Stimulated activated memory B cell treated with anti-CD40 and anti-IgM and Interleukin-4, amounts not matched to agents 10 μg/mL and 1 μg/mL and 100 μg/mL, for 72 hours (primary cell): ENCODE results near the gene PTPRN2.

ENCODE experiments used
- ATAC-seq: fragments of 150-1000 bp; cut with Tn5 transposase; 2 replicates; pipeline ENCODE4 v1.10.0; 2021
- H3K27ac Mint-ChIP-seq: one replicate; pipeline ENCODE4 v1.8.0; 2022; ENCODE audit warnings: mild to moderate bottlenecking, mixed read lengths
- H3K27me3 Mint-ChIP-seq: one replicate; pipeline ENCODE4 v1.8.0; 2022; ENCODE audit warnings: mixed read lengths
- H3K36me3 Mint-ChIP-seq: one replicate; pipeline ENCODE4 v1.8.0; 2022; ENCODE audit warnings: mixed read lengths
- H3K4me1 Mint-ChIP-seq: one replicate; pipeline ENCODE4 v1.8.0; 2022; ENCODE audit warnings: mixed read lengths
- H3K4me3 Mint-ChIP-seq: one replicate; pipeline ENCODE4 v1.8.0; 2022; ENCODE audit warnings: mild to moderate bottlenecking, moderate library complexity, mixed read lengths
- H3K9me3 Mint-ChIP-seq: one replicate; pipeline ENCODE4 v1.8.0; 2022; ENCODE audit warnings: mixed read lengths

The PTPRN2 gene

DNA sequence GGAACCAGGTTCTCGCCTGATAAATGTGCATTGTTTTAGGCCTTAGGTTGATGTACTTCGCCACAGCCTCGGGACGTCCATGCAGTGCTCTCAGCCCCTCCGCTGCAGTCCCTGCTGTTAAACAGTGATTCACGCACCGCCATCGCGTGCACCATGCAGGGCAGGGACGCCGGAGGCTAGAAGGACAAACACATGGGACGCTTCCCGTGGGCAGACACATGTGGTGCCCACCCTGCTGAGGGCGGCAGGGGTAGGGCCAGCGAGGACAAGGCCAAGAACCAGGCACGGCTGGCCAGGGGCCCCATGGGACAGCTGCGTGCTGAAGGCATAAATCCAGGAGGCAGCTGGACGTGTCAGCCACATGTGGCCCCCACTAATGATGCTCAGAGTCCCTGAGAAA lies 394.7 kb downstream of the PTPRN2 start:
- H3K27me3 Mint-ChIP-seq: no peaks in the 10 kb centered on the region
- no peak for ATAC-seq
- H3K36me3 Mint-ChIP-seq: no peaks in the 10 kb centered on the region
- H3K9me3 Mint-ChIP-seq: peaks cover 26% of the 10 kb centered on the region
- no peaks in the 10 kb centered on the region for H3K4me1 Mint-ChIP-seq
- H3K4me3 Mint-ChIP-seq: no peak overlapping the region
- no peak overlapping the region for H3K27ac Mint-ChIP-seq

DNA sequence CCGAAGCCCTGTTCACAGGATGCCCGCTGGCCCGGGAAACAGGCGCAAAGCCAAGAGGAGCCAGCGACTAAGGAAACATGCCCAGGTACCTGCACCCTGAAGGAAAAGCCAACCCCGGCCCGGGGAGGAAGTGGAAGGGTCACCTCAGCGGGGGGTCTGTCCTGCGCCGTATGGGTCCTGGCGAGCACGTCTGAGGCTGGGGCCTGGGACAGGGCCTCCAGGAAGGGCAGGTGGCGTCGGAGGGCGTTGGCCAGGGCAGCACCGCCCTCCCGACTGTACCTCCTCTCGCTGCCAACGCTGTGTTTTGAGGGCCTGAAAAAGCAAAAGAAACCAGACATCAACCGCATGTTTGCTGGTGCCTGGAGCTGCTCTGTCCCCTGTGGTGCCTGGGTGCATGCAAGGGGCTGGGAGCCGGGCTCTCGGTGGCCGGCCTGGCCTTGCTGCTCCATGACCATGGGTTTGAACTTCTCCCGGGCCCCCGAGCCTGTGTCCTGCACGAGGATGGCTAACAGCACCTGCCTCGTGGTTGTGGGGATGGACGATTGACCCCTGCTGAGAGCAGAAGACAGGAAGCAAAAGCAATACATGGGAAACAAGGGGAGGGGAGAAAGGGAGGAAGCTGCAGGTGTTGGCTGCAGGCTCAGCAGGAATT lies 395.3 kb downstream of the PTPRN2 start:
- H3K4me3 Mint-ChIP-seq: no peak overlapping the region
- H3K36me3 Mint-ChIP-seq: no peaks in the 10 kb centered on the region
- no peak for ATAC-seq
- H3K27me3 Mint-ChIP-seq: no peaks in the 10 kb centered on the region
- peaks cover 26% of the 10 kb centered on the region for H3K9me3 Mint-ChIP-seq
- no peaks in the 10 kb centered on the region for H3K4me1 Mint-ChIP-seq
- no peak overlapping the region for H3K27ac Mint-ChIP-seq

DNA sequence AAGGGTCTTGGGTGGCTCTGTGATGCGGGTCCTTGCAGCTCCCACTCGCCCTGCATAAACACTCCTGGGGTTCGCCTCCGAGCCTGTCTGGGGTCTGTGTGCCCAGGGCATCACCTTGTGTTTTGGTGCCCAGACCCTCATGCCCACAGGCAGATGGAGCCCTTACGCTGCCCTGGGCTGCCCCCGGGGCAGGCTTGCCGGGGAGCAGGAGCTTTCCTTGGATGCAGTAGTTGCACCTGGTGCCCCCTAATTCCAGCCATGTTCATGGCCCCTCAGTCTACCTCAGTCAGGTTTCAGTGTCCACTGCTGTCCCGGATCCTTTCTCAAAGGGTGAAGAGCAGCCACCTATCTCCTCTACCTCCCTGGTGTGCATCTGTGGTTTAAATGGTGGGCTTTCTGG lies 396.0 kb downstream of the PTPRN2 start:
- no peaks in the 10 kb centered on the region for H3K36me3 Mint-ChIP-seq
- H3K9me3 Mint-ChIP-seq: peaks cover 25% of the 10 kb centered on the region
- ATAC-seq: no peak
- no peak overlapping the region for H3K4me3 Mint-ChIP-seq
- no peaks in the 10 kb centered on the region for H3K27me3 Mint-ChIP-seq
- no peak overlapping the region for H3K27ac Mint-ChIP-seq
- no peaks in the 10 kb centered on the region for H3K4me1 Mint-ChIP-seq

GRCh38 chr7:158190756-158191155 lies 396.9 kb downstream of the PTPRN2 start:
- no peaks in the 10 kb centered on the region for H3K36me3 Mint-ChIP-seq
- no peaks in the 10 kb centered on the region for H3K27me3 Mint-ChIP-seq
- H3K4me1 Mint-ChIP-seq: no peaks in the 10 kb centered on the region
- no peak overlapping the region for H3K27ac Mint-ChIP-seq
- ATAC-seq: no peak
- peaks cover 17% of the 10 kb centered on the region for H3K9me3 Mint-ChIP-seq
- H3K4me3 Mint-ChIP-seq: no peak overlapping the region

- H3K4me3 Mint-ChIP-seq: no peak overlapping the region
- no peaks in the 10 kb centered on the region for H3K4me1 Mint-ChIP-seq
- no peaks in the 10 kb centered on the region for H3K27me3 Mint-ChIP-seq
- H3K9me3 Mint-ChIP-seq: peaks cover 3% of the 10 kb centered on the region
- H3K27ac Mint-ChIP-seq: no peak overlapping the region
- ATAC-seq: no peak
- no peaks in the 10 kb centered on the region for H3K36me3 Mint-ChIP-seq
These were observed 398.9 kb downstream of the PTPRN2 start for GRCh38 chr7:158188676-158189075.

DNA sequence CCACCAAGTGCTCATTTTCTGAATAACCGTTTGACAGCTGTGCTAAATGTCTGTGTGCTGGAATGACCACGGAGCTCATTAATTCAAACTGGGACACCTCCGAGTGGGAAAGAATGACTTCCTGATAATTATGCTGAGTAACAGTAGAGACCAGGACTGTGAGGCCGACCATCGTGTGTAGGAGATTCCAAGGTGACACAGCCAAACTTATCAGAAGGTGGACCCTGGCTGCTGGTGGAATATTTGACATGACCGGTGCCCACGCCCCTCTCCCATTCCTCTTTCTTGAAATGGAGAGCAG lies 400.0 kb downstream of the PTPRN2 start:
- no peaks in the 10 kb centered on the region for H3K27me3 Mint-ChIP-seq
- no peak overlapping the region for H3K4me3 Mint-ChIP-seq
- no peak overlapping the region for H3K27ac Mint-ChIP-seq
- no peaks in the 10 kb centered on the region for H3K4me1 Mint-ChIP-seq
- peaks cover 8% of the 10 kb centered on the region for H3K9me3 Mint-ChIP-seq
- H3K36me3 Mint-ChIP-seq: no peaks in the 10 kb centered on the region
- no peak for ATAC-seq

- H3K27ac Mint-ChIP-seq: no peak overlapping the region
- H3K4me3 Mint-ChIP-seq: no peak overlapping the region
- peaks cover 12% of the 10 kb centered on the region for H3K9me3 Mint-ChIP-seq
- ATAC-seq: no peak
- H3K4me1 Mint-ChIP-seq: no peaks in the 10 kb centered on the region
- H3K27me3 Mint-ChIP-seq: no peaks in the 10 kb centered on the region
- H3K36me3 Mint-ChIP-seq: no peaks in the 10 kb centered on the region
These were observed 400.5 kb downstream of the PTPRN2 start for GRCh38 chr7:158186864-158187693.

DNA sequence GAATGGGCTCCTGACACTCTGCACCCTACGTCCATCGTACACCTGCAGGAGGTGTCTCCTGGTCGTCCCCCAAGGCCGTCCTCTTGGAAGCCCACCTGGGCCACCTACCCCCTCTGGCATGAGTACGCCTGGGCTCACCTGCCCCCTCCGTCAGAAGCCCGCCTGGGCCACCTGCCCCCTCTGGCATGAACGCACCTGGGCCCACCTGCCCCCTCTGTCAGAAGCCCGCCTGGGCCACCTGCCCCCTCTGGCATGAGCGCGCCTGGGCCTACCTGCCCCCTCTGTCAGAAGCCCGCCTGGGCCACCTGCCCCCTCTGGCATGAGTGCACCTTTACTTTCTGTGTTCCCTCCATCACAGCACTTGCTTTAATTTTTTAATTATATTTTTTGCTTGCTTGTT lies 401.2 kb downstream of the PTPRN2 start:
- H3K9me3 Mint-ChIP-seq: peaks cover 14% of the 10 kb centered on the region
- H3K27me3 Mint-ChIP-seq: no peaks in the 10 kb centered on the region
- H3K36me3 Mint-ChIP-seq: no peaks in the 10 kb centered on the region
- no peak overlapping the region for H3K27ac Mint-ChIP-seq
- no peaks in the 10 kb centered on the region for H3K4me1 Mint-ChIP-seq
- no peak overlapping the region for H3K4me3 Mint-ChIP-seq
- ATAC-seq: no peak

DNA sequence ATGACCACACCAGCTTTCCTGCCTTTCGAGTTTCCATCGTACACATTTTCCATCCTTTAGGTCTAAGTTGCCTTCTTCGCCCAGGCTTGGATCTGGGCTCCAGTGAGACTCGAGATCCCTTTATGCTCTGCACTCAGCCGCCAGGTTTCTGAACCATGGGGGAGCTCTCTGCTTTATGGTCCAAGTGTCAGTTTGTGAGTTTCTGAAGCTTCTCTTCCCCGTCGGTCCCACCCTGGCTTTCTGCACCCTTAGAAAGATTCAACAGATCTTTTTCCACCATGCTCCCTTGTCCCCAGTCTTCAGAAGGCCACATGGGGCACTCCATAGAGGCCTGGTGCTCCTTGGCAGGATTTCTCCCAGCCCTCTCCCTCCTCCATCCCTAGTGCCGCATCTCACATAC lies 402.0 kb downstream of the PTPRN2 start:
- H3K4me3 Mint-ChIP-seq: no peak overlapping the region
- H3K4me1 Mint-ChIP-seq: no peaks in the 10 kb centered on the region
- ATAC-seq: no peak
- H3K36me3 Mint-ChIP-seq: no peaks in the 10 kb centered on the region
- H3K27me3 Mint-ChIP-seq: no peaks in the 10 kb centered on the region
- H3K27ac Mint-ChIP-seq: no peak overlapping the region
- peaks cover 14% of the 10 kb centered on the region for H3K9me3 Mint-ChIP-seq

- peaks cover 10% of the 10 kb centered on the region for H3K9me3 Mint-ChIP-seq
These were observed 404.2 kb downstream of the PTPRN2 start for GRCh38 chr7:158183431-158183830.

DNA sequence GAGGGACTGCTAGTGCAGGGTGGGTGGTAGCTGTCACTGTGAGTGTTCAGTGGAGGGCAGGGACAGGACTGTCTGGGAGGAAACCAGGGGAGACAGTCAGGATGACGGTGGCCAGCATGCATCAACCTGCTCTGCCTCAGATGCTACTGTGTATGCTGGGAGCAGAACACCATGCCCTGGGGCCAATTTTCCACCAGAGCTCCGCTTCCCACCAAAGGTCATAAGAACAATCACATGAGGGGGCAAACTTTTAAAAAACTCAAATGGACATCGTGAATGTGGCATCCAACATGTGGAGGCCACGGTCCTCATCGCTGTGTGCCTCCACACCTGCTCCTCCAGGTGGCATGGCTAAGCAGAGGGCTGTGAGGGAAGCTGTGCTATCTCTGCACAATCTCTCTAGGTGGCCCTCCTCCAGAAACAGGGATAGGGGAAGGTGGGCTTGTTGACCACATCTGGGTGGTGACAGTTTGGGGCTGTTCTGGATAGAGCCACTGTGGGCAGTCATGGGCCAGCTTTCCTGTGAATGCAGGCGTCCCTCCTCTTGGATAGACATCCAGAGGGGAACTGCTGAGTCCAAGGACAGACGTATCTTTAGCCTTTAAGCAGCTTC lies 411.0 kb downstream of the PTPRN2 start:
- Mint-ChIP-seq H3K4me1 (no peaks in the 10 kb centered on the region), H3K27ac (no peak overlapping the region), H3K36me3 (no peaks in the 10 kb centered on the region), H3K9me3 (peaks cover 18% of the 10 kb centered on the region), H3K4me3 (no peak overlapping the region), H3K27me3 (no peaks in the 10 kb centered on the region)
- ATAC-seq: no peak

More at GRCh38 chr7:158183431-158183830, 404.2 kb downstream of the PTPRN2 start:
- no peaks in the 10 kb centered on the region for H3K36me3 Mint-ChIP-seq
- no peaks in the 10 kb centered on the region for H3K27me3 Mint-ChIP-seq
- no peak overlapping the region for H3K4me3 Mint-ChIP-seq
- no peak overlapping the region for H3K27ac Mint-ChIP-seq
- no peak for ATAC-seq
- H3K4me1 Mint-ChIP-seq: no peaks in the 10 kb centered on the region

DNA sequence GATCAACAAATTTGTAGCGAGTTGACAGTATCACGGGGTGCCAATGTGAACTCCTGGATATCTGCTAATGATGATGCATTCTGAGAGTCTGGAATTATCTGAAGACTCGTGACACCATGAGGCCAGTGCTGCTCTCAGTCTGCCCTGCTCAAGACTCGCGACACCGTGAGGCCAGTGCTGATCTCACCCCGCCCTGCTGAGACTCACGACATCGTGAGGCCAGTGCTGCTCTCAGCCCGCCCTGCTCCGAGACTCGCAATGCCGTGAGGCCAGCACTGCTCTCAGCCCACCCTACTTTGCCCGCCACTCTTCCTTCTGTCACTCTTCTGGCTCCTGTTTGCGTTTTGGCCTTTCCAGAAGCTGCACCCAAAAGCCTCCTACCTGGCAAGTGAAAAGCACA lies 411.8 kb downstream of the PTPRN2 start:
- Mint-ChIP-seq H3K9me3 (peaks cover 18% of the 10 kb centered on the region), H3K4me3 (no peak overlapping the region), H3K36me3 (no peaks in the 10 kb centered on the region), H3K27ac (no peak overlapping the region), H3K4me1 (no peaks in the 10 kb centered on the region), H3K27me3 (no peaks in the 10 kb centered on the region)
- ATAC-seq: no peak

DNA sequence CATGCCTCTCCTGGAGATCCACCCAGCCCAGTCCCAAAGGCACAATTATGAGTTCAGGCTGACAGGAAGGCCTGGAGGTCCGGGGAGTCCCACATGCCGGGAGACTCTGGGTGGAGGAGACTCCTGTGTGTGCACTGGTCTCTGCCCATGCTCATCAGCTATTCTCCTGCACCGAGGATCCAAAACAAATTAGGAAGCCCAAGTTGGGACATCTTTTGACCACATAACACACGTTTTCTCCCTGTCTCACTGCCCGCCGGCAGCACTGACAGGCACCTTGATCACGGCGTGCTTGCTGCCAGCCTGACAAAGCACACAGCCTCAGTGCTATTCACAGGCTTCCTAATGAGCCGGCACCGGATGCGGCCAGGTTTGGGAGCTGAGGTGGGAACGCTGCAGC lies 412.7 kb downstream of the PTPRN2 start:
- ATAC-seq: no peak

GRCh38 chr7:158167373-158167772 lies 420.2 kb downstream of the PTPRN2 start:
- Mint-ChIP-seq H3K9me3 (peaks cover 15% of the 10 kb centered on the region), H3K27ac (no peak overlapping the region), H3K27me3 (no peaks in the 10 kb centered on the region), H3K4me3 (no peak overlapping the region), H3K4me1 (no peaks in the 10 kb centered on the region), H3K36me3 (no peaks in the 10 kb centered on the region)
- ATAC-seq: no peak

More for the DNA sequence above, 412.7 kb downstream of the PTPRN2 start:
- no peaks in the 10 kb centered on the region for H3K36me3 Mint-ChIP-seq
- H3K27me3 Mint-ChIP-seq: no peaks in the 10 kb centered on the region
- H3K27ac Mint-ChIP-seq: no peak overlapping the region
- no peaks in the 10 kb centered on the region for H3K4me1 Mint-ChIP-seq
- peaks cover 18% of the 10 kb centered on the region for H3K9me3 Mint-ChIP-seq
- H3K4me3 Mint-ChIP-seq: no peak overlapping the region

DNA sequence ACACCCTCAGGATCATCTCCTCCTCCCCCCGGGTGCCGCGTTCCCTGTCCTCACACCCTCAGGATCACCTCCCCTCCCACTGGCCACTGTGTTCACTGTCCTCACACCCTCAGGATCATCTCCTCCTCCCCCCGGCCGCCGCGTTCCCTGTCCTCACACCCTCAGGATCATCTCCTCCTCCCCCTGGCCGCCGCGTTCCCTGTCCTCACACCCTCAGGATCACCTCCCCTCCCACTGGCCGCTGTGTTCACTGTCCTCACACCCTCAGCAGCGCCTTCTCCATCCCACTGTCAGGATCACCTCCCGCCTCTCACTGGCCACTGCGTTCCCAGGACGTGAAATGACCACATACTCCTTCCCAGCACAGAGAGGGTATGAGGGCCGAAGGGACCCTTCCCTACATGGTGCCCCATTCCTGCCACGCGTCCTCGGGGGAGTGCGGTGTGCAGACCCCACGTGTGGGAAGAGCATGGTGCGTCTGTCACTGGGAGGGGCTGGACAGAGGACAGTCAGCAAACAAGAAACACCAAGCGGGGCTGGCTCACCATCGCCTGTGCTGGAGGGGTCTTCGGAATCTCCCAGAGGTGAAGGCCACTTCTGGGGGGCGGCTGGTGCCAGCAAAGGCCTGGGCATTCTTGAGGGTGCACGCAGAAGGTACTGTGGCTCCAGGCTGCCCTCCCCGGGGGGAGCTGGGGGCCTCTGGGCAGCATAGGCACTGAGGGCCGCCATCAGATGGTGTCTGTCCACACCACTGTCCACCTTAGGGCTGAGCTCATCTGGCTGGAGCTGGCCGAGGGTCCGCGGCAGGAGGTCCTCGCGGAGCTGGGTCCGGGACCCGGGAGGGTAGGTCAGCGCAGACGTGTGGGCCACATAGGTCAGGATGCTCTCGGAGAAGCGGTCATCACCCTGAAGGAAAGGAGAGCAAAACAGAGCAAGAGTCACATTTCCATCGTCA lies 421.0 kb downstream of the PTPRN2 start:
- Mint-ChIP-seq H3K27me3 (no peaks in the 10 kb centered on the region), H3K27ac (no peak overlapping the region), H3K4me3 (no peak overlapping the region), H3K4me1 (no peaks in the 10 kb centered on the region), H3K36me3 (no peaks in the 10 kb centered on the region), H3K9me3 (peaks cover 12% of the 10 kb centered on the region)
- ATAC-seq: peak; percentile 40
